K562 (cell line): Measurements from ENCODE around the gene PRELID3B.

ENCODE experiments used
- CHD4 ChIP-seq: fragments of 200-600 bp; sonication (generic); IDR thresholded peaks from 3 replicates; pipeline ENCODE4 v1.6.1; 2012; ENCODE audit warnings: low read depth, mild to moderate bottlenecking, mixed read lengths, low read length, inconsistent platforms; ENCODE audit not compliant: insufficient read depth, insufficient replicate concordance, poor library complexity, severe bottlenecking
- CTCF ChIP-seq, 3 experiments: IDR thresholded peaks in 2 of 3; conservative IDR thresholded peaks in 1 of 3; 2 replicates each; pipeline ENCODE4 v1.5.1; 2011 to 2012; ENCODE audit warnings: low read length in 3 of 3, mild to moderate bottlenecking in 3 of 3, control low read depth in 2 of 3, improper control_type of control experiment in 1 of 3, inconsistent platforms in 1 of 3, low read depth in 1 of 3, mixed read lengths in 1 of 3, moderate library complexity in 1 of 3; ENCODE audit not compliant: insufficient read depth in 2 of 3
- JUN ChIP-seq, 2 experiments: sonication (generic) in 1 of 2; formaldehyde crosslinking in 1 of 2; IDR thresholded peaks; 2 replicates each; pipeline versions ENCODE4 v1.6.1 to v1.8.0; 2012 to 2022; ENCODE audit warnings: borderline replicate concordance in 2 of 2, mild to moderate bottlenecking in 2 of 2, improper control_type of control experiment in 1 of 2, low read depth in 1 of 2, low read length in 1 of 2, missing genetic modification reagents in 1 of 2
- NONO ChIP-seq, 2 experiments: fragments of 200-400 bp in 1 of 2; fragments of 450-650 bp in 1 of 2; formaldehyde crosslinking in 1 of 2; IDR thresholded peaks; 2 replicates each; pipeline ENCODE4 v1.6.1; 2017; ENCODE audit warnings: low read depth in 2 of 2, mild to moderate bottlenecking in 2 of 2, moderate library complexity in 2 of 2, low read length in 1 of 2
- POLR3G ChIP-seq: IDR thresholded peaks from 2 replicates; pipeline ENCODE4 v1.6.1; 2011; ENCODE audit not compliant: insufficient read length, insufficient replicate concordance; ENCODE audit errors: extremely low read depth
- TBP ChIP-seq: optimal IDR thresholded peaks from 2 replicates; pipeline ENCODE3; 2011; ENCODE audit warnings: low read depth, low read length, improper control_type of control experiment
- THRA ChIP-seq: fragments of 450-650 bp; IDR thresholded peaks from 2 replicates; pipeline ENCODE4 v1.6.1; 2017; ENCODE audit warnings: mild to moderate bottlenecking, moderate library complexity
- U2AF1 ChIP-seq: fragments of 200-400 bp; formaldehyde crosslinking; optimal IDR thresholded peaks from 2 replicates; pipeline ENCODE3; 2017; ENCODE audit warnings: mild to moderate bottlenecking, low read depth, low read length, moderate library complexity
- ZBTB11 ChIP-seq, 3 experiments: fragments of 200-800 bp in 1 of 3; fragments of 250-450 bp in 1 of 3; fragments of 450-650 bp in 1 of 3; sonication (Bioruptor Pico) in 1 of 3; sonication (Bioruptor generic) in 1 of 3; formaldehyde crosslinking in 1 of 3; IDR thresholded peaks; 2 replicates each; pipeline versions ENCODE4 v1.6.1 to v1.8.0; 2016 to 2022; ENCODE audit warnings: mild to moderate bottlenecking in 2 of 3, missing genetic modification characterization in 2 of 3, missing compliant biosample characterization in 1 of 3, moderate library complexity in 1 of 3
- ZNF512 ChIP-seq: IDR thresholded peaks from 2 replicates; pipeline ENCODE4 v1.6.1; 2016; ENCODE audit warnings: missing genetic modification characterization, missing compliant biosample characterization
- ZNF766 ChIP-seq: fragments of 200-800 bp; sonication (Bioruptor generic); conservative IDR thresholded peaks from 2 replicates; pipeline ENCODE4 v1.6.1; 2016; ENCODE audit warnings: missing genetic modification characterization, missing compliant biosample characterization

GRCh38 chr20:59024111-59024530 is 18.5 kb downstream of the PRELID3B start:
- no peak for TF ChIP-seq ZNF766
- TF ChIP-seq THRA, result no peak
- no peak for TF ChIP-seq ZBTB11 (CRISPR knock-in tag; IDR thresholded peaks at IDR 0.05)
- no peak for TF ChIP-seq ZNF512 (tag)
- TF ChIP-seq JUN (IDR thresholded peaks at IDR 0.05; ENCODE audit: borderline replicate concordance, low read depth, low read length), result no peak
- TF ChIP-seq JUN (CRISPR knock-in tag; IDR thresholded peaks at IDR 0.05; ENCODE audit: borderline replicate concordance), result no peak
- no peak for TF ChIP-seq TBP
- TF ChIP-seq CHD4, result no peak
- no peak for TF ChIP-seq U2AF1
- TF ChIP-seq POLR3G, result no peak
- no peak for TF ChIP-seq NONO (IDR thresholded peaks at IDR 0.05; ENCODE audit: low read depth in 2 of 2, low read length in 1 of 2)
- no peak for TF ChIP-seq CTCF (IDR thresholded peaks at IDR 0.05 in 2 of 3, conservative IDR thresholded peaks at IDR 0.05 in 1 of 3; ENCODE audit: insufficient read depth in 2 of 3, low read depth in 1 of 3, low read length in 3 of 3)
